Measurements from ENCODE around the gene C5orf34. TPM values are rescaled to one million over a fixed set of nuclear protein-coding genes. Genes with fewer than 3 reads are reported as not detected.
"Not testable (repeated sequence)": the region's sequence is repeated elsewhere in the genome, so short reads cannot be mapped to it uniquely, and the experiment has no call there.

Gene C5orf34
- total RNA-seq, 1 experiment from 2014 or later: 7.0 TPM

DNA sequence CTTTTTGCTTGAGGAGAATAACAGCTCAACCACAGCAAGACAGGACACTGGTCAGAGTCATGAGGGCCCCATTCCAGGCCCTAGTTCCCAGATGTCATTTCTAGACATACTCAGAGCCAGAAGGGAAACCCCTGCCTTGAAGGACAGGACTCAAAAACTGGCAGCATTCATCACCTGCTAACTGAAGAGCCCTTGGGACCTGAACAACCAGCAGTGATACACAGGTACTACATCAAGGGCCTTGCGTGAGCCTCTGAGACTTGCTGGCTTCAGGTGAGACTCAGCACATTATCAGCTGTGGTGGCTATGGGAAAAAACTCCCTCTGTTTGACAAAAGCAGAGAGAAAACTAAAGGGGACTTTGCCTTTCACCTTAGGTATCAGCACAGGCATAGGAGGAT lies 53.9 kb downstream of the C5orf34 start:
- Histone ChIP-seq H3K9me3 (peaks cover 2% of the 10 kb centered on the region), H3K4me1 (no peaks in the 10 kb centered on the region), H3K27me3 (replicated peaks; ENCODE audit: control insufficient read depth, insufficient read depth, low read length) (no peaks in the 10 kb centered on the region), H3K4me3 (ENCODE audit: low read depth, low read length) (no peak overlapping the region), H3K36me3 (ENCODE audit: control insufficient read depth, insufficient read depth, low read length) (no peaks in the 10 kb centered on the region)
- Mint-ChIP-seq H3K27ac (ENCODE audit: unreplicated experiment) (no peak overlapping the region), H3K9me3 (ENCODE audit: unreplicated experiment) (peaks cover 22% of the 10 kb centered on the region), H3K4me3 (ENCODE audit: unreplicated experiment) (no peak overlapping the region), H3K27me3 (ENCODE audit: insufficient read depth, unreplicated experiment) (no peaks in the 10 kb centered on the region), H3K4me1 (ENCODE audit: low read depth, unreplicated experiment) (peaks cover 6% of the 10 kb centered on the region), H3K36me3 (ENCODE audit: insufficient read depth, unreplicated experiment) (peaks cover 23% of the 10 kb centered on the region)
- DNase-seq: no peak
- TF ChIP-seq, protein P1, sequence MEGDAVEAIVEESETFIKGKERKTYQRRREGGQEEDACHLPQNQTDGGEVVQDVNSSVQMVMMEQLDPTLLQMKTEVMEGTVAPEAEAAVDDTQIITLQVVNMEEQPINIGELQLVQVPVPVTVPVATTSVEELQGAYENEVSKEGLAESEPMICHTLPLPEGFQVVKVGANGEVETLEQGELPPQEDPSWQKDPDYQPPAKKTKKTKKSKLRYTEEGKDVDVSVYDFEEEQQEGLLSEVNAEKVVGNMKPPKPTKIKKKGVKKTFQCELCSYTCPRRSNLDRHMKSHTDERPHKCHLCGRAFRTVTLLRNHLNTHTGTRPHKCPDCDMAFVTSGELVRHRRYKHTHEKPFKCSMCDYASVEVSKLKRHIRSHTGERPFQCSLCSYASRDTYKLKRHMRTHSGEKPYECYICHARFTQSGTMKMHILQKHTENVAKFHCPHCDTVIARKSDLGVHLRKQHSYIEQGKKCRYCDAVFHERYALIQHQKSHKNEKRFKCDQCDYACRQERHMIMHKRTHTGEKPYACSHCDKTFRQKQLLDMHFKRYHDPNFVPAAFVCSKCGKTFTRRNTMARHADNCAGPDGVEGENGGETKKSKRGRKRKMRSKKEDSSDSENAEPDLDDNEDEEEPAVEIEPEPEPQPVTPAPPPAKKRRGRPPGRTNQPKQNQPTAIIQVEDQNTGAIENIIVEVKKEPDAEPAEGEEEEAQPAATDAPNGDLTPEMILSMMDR (IDR thresholded peaks at IDR 0.05; ENCODE audit: insufficient read depth in 1 of 2, low read depth in 1 of 2, low read length in 1 of 2, severe bottlenecking in 1 of 2, unreplicated experiment in 1 of 2): no peak
- POLR2A ChIA-PET: no interaction called here
- BruUV-seq (replicated peaks): no TSS peak
- CTCF ChIA-PET: no interaction called here
- intact Hi-C loops (cut with micrococcal nuclease; ENCODE audit: unreplicated experiment): no loop called here

DNA sequence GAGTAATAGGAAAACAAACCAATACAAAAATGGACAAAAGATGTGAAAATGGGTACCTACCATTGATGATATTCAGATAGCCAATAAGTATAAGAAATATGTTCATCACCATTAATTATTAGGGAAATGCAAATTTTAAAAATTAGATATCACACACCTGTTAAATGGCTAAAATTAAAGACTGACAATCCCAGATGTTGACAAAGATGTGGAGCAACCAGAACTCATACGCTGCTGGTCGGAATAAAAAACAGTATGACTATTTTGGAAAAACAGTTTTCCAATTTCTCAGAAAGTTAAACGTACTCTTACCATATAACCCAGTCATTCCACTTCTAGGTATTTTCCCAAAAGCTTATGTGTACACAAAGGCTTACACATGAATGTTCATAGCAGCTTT lies 58.4 kb downstream of the C5orf34 start:
- no peaks in the 10 kb centered on the region for H3K27me3 Mint-ChIP-seq (ENCODE audit: insufficient read depth, unreplicated experiment)
- TF ChIP-seq, protein P1 (IDR thresholded peaks at IDR 0.05; ENCODE audit: insufficient read depth in 1 of 2, low read depth in 1 of 2, low read length in 1 of 2, severe bottlenecking in 1 of 2, unreplicated experiment in 1 of 2): no peak
- no TSS peak for BruUV-seq (replicated peaks)
- H3K36me3 Mint-ChIP-seq (ENCODE audit: insufficient read depth, unreplicated experiment): peaks cover 15% of the 10 kb centered on the region
- no peak overlapping the region for H3K27ac Mint-ChIP-seq (ENCODE audit: unreplicated experiment)
- intact Hi-C loops (cut with micrococcal nuclease; ENCODE audit: unreplicated experiment): no loop called here
- Histone ChIP-seq H3K27me3 (replicated peaks; ENCODE audit: control insufficient read depth, insufficient read depth, low read length) (no peaks in the 10 kb centered on the region), H3K4me3 (ENCODE audit: low read depth, low read length) (no peak overlapping the region), H3K4me1 (no peaks in the 10 kb centered on the region), H3K9me3 (no peaks in the 10 kb centered on the region; the same call in 1 of the 2 replicates), H3K36me3 (ENCODE audit: control insufficient read depth, insufficient read depth, low read length) (no peaks in the 10 kb centered on the region)
- ChIA-PET CTCF (no interaction called here), POLR2A (no interaction called here)
- H3K4me3 Mint-ChIP-seq (ENCODE audit: unreplicated experiment): no peak overlapping the region
- H3K9me3 Mint-ChIP-seq (ENCODE audit: unreplicated experiment): peaks cover 19% of the 10 kb centered on the region
- H3K4me1 Mint-ChIP-seq (ENCODE audit: low read depth, unreplicated experiment): peaks cover 6% of the 10 kb centered on the region
- no peak for DNase-seq

DNA sequence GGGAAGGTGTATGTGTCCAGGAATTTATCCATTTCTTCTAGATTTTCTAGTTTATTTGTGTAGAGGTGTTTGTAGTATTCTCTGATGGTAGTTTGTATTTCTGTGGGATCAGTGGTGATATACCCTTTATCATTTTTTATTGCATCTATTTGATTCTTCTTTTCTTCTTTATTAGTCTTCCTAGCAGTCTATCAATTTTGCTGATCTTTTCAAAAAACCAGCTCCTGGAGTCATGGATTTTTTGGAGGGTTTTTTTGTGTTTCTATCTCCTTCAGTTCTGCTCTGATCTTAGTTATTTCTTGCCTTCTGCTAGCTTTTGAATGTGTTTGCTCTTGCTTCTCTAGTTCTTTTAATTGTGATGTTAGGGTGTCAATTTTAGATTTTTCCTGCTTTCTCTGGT lies 73.4 kb downstream of the C5orf34 start:
- H3K4me1 Mint-ChIP-seq (ENCODE audit: low read depth, unreplicated experiment); H3K36me3 ChIP-seq (ENCODE audit: control insufficient read depth, insufficient read depth, low read length); H3K9me3 ChIP-seq; BruUV-seq (replicated peaks); intact Hi-C loops (cut with micrococcal nuclease; ENCODE audit: unreplicated experiment); H3K27me3 Mint-ChIP-seq (ENCODE audit: insufficient read depth, unreplicated experiment); H3K27ac Mint-ChIP-seq (ENCODE audit: unreplicated experiment); POLR2A ChIA-PET; H3K4me1 ChIP-seq; DNase-seq; H3K27me3 ChIP-seq (replicated peaks; ENCODE audit: control insufficient read depth, insufficient read depth, low read length); H3K4me3 ChIP-seq (ENCODE audit: low read depth, low read length); H3K4me3 Mint-ChIP-seq (ENCODE audit: unreplicated experiment): not testable (repeated sequence)
- Mint-ChIP-seq H3K36me3 (ENCODE audit: insufficient read depth, unreplicated experiment) (peaks cover 23% of the 10 kb centered on the region), H3K9me3 (ENCODE audit: unreplicated experiment) (peaks cover 46% of the 10 kb centered on the region)
- CTCF ChIA-PET: interaction anchor here (0.6 kb wide), 1 partner anchor 42 kb away, joined by 4 read pairs; no protein-coding TSS in a partner anchor

Measured in Caco-2 (cell line).